GM18951 (cell line): ENCODE measurements around the gene LRRC47.
A peak's percentile ranks its signal among the peaks of the same experiment; 100 is the strongest.

Source experiments
- POLR2A ChIP-seq: IDR thresholded peaks from 4 replicates; pipeline ENCODE4 v1.6.1; 2011; ENCODE audit warnings: mild to moderate bottlenecking; ENCODE audit not compliant: insufficient read length, insufficient read depth; ENCODE audit errors: extremely low read depth
- in situ Hi-C: fragments of 300-500 bp; cut with MboI; formaldehyde crosslinking; loops from one replicate; pipeline ENCODE4 v1.12.0; 2022; ENCODE audit warnings: low sequenced_read_pairs, mixed read lengths, inconsistent platforms; ENCODE audit not compliant: unreplicated experiment

Gene LRRC47

DNA sequence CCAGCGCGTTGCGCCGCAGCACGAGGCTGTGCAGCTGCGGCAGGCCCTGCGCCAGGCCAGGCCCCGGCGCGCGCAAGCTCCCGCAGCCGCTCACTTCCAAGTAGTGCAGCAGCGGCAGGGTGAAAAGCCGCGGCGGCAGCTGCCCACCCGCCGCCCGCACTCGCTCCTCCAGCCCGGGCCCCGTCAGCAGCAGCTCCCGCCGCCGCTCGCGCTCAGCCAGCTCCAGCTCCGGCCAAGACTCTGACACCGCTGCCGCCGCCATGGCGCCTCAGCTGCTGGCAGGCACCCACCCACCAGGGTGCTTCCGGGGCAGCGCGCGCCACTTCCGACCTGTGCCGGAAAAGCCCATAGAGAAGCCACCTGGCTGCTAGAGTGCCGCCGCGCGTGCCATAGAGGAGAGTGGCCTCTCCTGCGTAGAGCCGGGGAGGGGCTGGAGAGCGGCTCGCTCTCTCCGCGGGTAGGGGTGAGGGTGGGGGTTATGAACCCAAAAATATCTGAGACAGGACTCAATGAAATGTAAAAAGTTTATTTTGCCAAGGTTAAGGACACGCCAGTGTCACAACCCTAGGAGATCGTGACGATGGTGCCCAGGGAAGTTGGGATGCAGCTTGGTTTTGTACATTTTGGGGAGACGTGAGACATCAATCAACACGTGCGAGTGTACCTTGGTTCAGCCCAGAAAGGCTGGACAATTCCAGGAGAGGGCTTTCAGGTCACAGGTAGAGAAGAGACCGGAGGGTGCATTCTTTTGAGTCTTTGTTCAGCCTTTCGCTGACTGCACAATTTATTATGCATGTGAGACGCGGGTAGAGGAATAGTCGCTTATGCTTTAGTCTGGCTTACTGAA lies at the start of gene LRRC47:
TSS of gene LRRC47 (minus strand) at position 284 of the 847 bp plus-strand sequence. CDS start at position 262, 22 bp downstream.
- in situ Hi-C loops = no loop called here
- TF ChIP-seq POLR2A = peak; percentile 83

DNA sequence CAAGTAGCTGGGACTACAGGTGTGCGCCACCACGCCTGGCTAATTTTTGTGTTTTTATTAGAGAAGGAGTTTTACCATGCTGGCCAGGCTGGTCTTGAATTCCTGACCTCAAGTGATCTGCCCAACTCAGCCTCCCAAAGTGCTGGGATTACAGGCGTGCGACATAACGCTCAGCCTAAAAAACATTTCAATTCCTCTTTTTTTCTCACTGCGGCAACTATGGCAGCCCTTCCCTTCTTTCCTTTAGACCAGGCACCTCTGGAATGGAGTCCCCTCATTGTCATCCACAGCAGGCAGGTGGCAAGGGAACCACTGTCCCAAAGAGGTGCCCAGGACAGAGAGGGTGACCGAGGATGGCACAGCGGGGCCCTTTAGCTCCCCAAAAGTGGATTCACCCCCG lies 46.6 kb upstream of the LRRC47 start:
- no peak for TF ChIP-seq POLR2A
- in situ Hi-C loops = no loop called here

DNA sequence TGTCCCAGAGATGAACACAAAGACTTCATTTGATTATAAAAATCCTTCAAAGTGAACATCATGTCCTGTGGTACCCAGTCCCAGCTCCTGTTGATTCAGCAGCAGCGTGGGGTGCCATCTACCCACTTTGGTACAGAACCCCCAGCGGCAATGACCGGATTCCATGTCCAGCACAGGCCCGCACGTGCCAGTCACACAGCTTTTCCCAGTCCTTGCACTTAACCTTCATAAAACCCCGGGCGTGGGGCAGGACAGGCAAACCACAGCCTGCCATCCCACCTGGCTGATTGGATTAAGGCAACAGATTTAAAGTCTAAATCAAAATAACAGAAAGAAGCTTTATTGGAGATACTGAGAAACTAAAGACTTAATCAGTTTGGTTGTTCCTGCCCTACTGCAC lies 45.2 kb upstream of the LRRC47 start:
- in situ Hi-C loops = no loop called here
- TF ChIP-seq POLR2A = no peak

GRCh38 chr1:3838788-3839187 lies 42.5 kb upstream of the LRRC47 start:
- TF ChIP-seq POLR2A = no peak
- in situ Hi-C loops = no loop called here

DNA sequence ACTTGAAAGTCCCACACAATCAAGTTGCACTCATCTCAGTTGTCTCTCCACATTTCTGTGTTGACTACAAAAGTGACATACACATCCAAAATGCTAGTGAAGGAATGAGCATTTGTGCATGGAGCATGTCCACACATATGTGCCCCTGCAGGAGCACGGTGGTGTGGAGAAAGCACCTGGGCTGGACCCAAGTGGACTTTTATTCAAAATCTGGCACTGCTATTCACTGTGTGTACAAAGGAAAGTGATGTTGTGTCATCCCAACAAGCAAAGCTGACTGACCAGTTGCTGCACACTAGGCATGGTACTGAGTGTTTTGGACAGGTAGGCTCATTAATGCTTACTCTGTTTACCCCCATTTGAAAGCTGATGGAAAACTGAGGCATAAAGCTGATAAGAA lies 41.4 kb upstream of the LRRC47 start:
- no peak for TF ChIP-seq POLR2A
- in situ Hi-C loops = no loop called here

DNA sequence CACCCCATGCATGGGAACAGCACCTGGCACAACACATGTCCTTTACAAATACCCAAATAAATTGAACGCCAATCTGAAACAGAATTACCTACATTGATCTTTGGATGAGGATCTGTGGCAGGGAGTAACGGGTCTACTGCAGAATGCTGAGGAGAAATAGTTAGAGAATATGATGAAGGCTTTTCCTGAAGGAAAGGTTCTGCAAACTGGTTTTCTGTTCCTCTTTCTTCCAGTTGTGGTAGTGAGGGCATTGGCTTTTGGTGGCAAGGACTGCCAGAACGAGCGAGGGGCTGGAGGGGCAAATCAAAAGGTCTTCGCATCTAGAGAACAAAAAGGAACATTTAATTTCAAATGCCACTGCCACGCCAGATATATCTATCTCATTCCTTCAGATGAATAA lies 40.9 kb upstream of the LRRC47 start:
- no peak for TF ChIP-seq POLR2A

GRCh38 chr1:3836421-3836820 lies 40.1 kb upstream of the LRRC47 start:
- in situ Hi-C loops = no loop called here
- no peak for TF ChIP-seq POLR2A

More for the DNA sequence above, 40.9 kb upstream of the LRRC47 start:
- in situ Hi-C loops = no loop called here

DNA sequence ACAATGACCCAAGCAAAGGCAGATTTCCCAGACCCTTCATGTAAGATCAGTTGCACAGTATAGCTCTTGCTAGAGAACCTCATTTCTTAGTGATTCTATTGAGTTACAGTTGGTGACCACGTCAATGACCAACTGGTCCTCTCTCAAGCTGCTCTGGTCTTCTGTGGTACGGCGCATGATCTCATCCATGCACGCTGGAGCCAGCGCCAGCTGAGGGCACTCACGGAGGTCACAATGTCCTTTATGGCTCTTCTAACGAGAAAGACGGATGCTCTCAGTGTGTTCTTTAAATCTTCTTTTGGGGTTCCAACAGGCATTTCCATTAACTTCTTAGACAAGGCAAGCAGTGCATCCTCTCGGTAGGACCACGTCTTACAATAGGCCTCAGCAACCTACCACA lies 38.4 kb upstream of the LRRC47 start:
- in situ Hi-C loops = no loop called here
- no peak for TF ChIP-seq POLR2A

GRCh38 chr1:3831689-3832088 lies 35.4 kb upstream of the LRRC47 start:
- TF ChIP-seq POLR2A = no peak
- in situ Hi-C loops = no loop called here

DNA sequence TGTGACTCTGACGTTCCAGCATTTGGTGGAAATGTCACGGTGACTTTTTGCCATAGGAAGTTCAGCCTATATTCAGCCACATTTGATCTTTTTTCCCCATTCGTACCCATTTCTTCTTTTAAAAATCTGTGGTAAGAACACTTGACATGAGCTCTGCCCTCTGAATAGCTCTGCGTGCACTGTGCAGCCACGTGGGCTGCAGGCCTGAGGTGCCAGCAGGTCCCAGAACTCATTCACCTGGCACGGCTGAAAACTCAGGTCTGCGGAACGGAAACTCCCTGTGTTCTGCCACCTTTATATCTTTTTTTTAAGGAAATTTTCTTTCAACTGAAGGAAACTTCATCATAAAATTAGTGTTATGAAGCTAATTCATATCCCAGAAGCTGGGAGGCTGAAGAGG lies 32.1 kb upstream of the LRRC47 start:
- in situ Hi-C loops = no loop called here
- TF ChIP-seq POLR2A = no peak

DNA sequence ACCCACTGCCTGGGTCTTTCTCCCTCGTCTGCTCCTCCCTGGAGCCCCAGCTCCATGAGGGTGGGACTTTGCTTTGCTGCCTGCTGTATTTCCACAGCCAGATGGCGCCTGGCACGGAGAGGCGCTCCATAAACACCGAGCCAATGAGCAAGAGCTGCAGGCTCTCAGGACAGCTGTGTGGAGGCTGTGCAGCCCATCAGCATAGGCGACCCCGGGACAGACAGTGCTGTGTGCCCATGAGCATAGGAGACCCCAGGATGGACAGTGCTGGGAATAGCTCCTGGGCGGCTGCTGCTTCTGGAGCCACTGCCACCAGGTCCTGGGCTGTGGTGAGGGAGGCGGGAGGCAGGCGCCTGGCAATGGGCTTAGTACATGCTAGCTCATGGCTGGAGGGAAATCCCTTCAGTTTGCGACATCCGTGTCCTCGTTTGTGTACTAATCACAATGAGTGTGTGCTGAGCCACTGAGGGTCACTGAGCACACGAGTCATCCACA lies 31.6 kb upstream of the LRRC47 start:
- TF ChIP-seq POLR2A = no peak
- in situ Hi-C loops = no loop called here

- in situ Hi-C loops = no loop called here
- TF ChIP-seq POLR2A = no peak
These were observed 29.1 kb upstream of the LRRC47 start for GRCh38 chr1:3825356-3825755.

DNA sequence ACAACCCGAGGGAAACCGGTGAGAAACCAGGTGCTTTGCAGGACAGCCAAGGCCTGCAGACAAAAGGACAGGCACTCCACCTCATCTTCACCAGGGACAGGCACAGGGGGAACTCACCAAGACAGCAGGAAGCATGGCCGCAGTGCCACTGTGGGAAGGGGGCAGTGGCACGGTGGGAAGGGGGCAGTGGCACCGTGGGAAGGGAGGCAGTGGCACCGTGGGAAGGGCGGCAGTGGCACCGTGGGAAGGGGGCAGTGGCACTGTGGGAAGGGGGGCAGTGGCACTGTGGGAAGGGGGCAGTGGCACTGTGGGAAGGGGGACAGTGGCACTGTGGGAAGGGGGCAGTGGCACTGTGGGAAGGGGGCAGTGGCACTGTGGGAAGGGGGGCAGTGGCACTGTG lies 28.4 kb upstream of the LRRC47 start:
- TF ChIP-seq POLR2A = no peak
- in situ Hi-C loops = no loop called here

- in situ Hi-C loops = no loop called here
- no peak for TF ChIP-seq POLR2A
These were observed 26.1 kb upstream of the LRRC47 start for GRCh38 chr1:3822421-3822820.

GRCh38 chr1:3821908-3822307 lies 25.6 kb upstream of the LRRC47 start:
- TF ChIP-seq POLR2A = no peak
- in situ Hi-C loops = no loop called here

DNA sequence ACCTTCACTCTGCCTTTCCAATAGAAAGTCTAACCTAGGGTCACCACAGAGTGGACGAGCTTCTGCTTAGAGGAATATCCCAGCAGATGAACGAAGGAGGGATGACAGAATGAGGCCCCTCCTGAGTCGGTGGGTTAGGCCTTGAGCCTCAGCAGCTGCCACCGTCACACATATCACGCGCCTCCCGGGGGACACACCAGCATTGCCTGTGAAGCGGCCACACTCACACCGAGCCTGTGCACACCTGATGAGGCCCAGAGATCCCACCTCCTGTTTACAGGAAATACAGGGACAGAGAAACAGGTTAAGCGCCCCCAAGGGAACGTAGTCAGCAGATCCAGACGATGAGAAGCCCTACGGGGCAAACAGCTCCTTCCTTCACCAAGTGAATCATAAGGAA lies 25.1 kb upstream of the LRRC47 start:
- TF ChIP-seq POLR2A = no peak
- in situ Hi-C loops = no loop called here
